NCI-H1417 (cell line): ENCODE measurements around the gene NUB1.

Experiments
- DNase-seq, 3 experiments: peaks; one replicate each; lab custom pipeline; 2025; lab: John Stamatoyannopoulos, UW

The NUB1 gene

GRCh38 chr7:151314401-151314800 lies 27.2 kb upstream of the NUB1 start:
- no peak for DNase-seq

GRCh38 chr7:151315038-151315655 lies 26.5 kb upstream of the NUB1 start:
- peak; percentile 51 to 80 (median 79) for DNase-seq

- DNase-seq, result no peak
Observed at GRCh38 chr7:151316896-151317295, 24.7 kb upstream of the NUB1 start.

GRCh38 chr7:151317936-151318335 lies 23.7 kb upstream of the NUB1 start:
- no peak for DNase-seq

- no peak for DNase-seq
Observed at GRCh38 chr7:151319189-151319588, 22.4 kb upstream of the NUB1 start.

- DNase-seq, result no peak
Observed at GRCh38 chr7:151320263-151320845, 21.3 kb upstream of the NUB1 start.

- DNase-seq, result no peak
Observed at GRCh38 chr7:151321341-151321740, 20.3 kb upstream of the NUB1 start.

- no peak for DNase-seq
Observed at GRCh38 chr7:151322906-151323305, 18.7 kb upstream of the NUB1 start.

- no peak for DNase-seq
Observed at GRCh38 chr7:151327022-151327421, 14.6 kb upstream of the NUB1 start.

- no peak for DNase-seq
Observed at GRCh38 chr7:151327659-151328058, 14.0 kb upstream of the NUB1 start.

GRCh38 chr7:151330181-151330580 lies 11.4 kb upstream of the NUB1 start:
- no peak for DNase-seq

- DNase-seq, result no peak
Observed at GRCh38 chr7:151330661-151331060, 11.0 kb upstream of the NUB1 start.

GRCh38 chr7:151334628-151335027 lies 7.0 kb upstream of the NUB1 start:
- no peak for DNase-seq

- no peak for DNase-seq
Observed at GRCh38 chr7:151336027-151336708, 5.4 kb upstream of the NUB1 start.

GRCh38 chr7:151337346-151337745 lies 4.3 kb upstream of the NUB1 start:
- no peak for DNase-seq

GRCh38 chr7:151338809-151339208 lies 2.8 kb upstream of the NUB1 start:
- DNase-seq, result no peak

- DNase-seq, result no peak
Observed at GRCh38 chr7:151339651-151340382, 1.8 kb upstream of the NUB1 start.

GRCh38 chr7:151340794-151341356 lies 737 bp upstream of the NUB1 start:
- DNase-seq, result no peak

GRCh38 chr7:151342102-151342646 lies 562 bp downstream of the NUB1 start:
- DNase-seq, result no peak

GRCh38 chr7:151342811-151343210 lies 1.2 kb downstream of the NUB1 start:
- no peak for DNase-seq

- no peak for DNase-seq
Observed at GRCh38 chr7:151343516-151343915, 1.9 kb downstream of the NUB1 start.
